Neural progenitor cell (in vitro differentiated cells): ENCODE data around the gene PRKCA.

Source experiments
- EZH2 ChIP-seq: fragments of 200-600 bp; sonication (generic); IDR thresholded peaks from 2 replicates; pipeline ENCODE4 v1.6.1; 2017; ENCODE audit warnings: antibody characterized with exemption, mild to moderate bottlenecking, moderate library complexity
- EZH2phosphoT487 ChIP-seq: fragments of 200-600 bp; sonication (generic); IDR thresholded peaks from 2 replicates; pipeline ENCODE4 v1.6.1; 2017; ENCODE audit warnings: antibody characterized with exemption
- TF ChIP-seq, protein P1 (sequence below): fragments of 200-600 bp; sonication (generic); IDR thresholded peaks from 2 replicates; pipeline ENCODE4 v1.5.1; 2017; ENCODE audit warnings: antibody characterized with exemption, mild to moderate bottlenecking

DNA sequence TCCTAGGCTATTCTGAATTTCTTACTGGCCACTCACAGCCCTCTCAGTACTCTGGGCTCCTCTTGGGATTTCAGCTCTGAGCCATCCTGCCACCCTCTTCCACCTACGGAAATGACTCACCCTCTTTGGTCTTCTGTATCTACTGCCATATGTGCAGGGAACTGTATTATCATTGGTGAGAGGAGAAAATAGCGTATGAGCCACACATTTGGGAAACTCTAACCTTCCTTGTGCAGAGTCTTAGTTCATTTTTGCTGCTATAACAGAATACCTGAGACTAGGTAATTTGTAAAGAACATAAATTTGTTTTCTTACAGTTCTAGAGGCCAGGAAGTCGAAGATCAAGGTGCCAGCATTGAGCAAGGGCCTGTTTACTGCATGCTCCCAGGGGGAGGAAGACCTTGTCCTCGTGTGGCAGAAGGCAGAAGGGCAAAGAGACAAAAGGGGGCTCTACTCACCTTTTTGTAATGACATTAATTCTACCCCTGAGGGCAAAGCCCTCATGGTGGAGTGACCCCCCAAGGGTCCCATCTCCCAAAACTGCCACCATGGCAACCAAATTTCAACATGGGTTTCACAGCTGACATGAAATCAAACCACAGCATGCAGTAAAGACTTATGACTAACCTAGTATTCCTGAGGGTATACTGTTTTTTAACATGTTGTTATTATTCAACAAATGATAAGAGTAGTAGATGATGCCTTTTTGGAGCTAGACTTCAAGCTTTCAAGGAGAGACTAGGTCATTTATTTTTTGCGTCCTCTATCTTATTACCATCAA lies 191.8 kb downstream of the PRKCA start:
- TF ChIP-seq, protein P1, sequence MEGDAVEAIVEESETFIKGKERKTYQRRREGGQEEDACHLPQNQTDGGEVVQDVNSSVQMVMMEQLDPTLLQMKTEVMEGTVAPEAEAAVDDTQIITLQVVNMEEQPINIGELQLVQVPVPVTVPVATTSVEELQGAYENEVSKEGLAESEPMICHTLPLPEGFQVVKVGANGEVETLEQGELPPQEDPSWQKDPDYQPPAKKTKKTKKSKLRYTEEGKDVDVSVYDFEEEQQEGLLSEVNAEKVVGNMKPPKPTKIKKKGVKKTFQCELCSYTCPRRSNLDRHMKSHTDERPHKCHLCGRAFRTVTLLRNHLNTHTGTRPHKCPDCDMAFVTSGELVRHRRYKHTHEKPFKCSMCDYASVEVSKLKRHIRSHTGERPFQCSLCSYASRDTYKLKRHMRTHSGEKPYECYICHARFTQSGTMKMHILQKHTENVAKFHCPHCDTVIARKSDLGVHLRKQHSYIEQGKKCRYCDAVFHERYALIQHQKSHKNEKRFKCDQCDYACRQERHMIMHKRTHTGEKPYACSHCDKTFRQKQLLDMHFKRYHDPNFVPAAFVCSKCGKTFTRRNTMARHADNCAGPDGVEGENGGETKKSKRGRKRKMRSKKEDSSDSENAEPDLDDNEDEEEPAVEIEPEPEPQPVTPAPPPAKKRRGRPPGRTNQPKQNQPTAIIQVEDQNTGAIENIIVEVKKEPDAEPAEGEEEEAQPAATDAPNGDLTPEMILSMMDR = no peak
- TF ChIP-seq EZH2 (no peak), EZH2phosphoT487 (no peak)
